HAP-1 (cell line): ENCODE results near the gene PRKCH.

Experiments
- DNase-seq, 2 experiments: peaks; one replicate each; pipeline ENCODE4 v3.0.0-alpha.2; 2016 to 2020; ENCODE audit warnings: low spot score in 2 of 2
- H3K27me3 ChIP-seq: fragments of 250-450 bp; sonication (Bioruptor Pico); 2 replicates; pipeline ENCODE4 v1.5.1; 2020; ENCODE audit warnings: low read depth, mild to moderate bottlenecking, moderate library complexity
- H3K36me3 ChIP-seq: fragments of 250-450 bp; sonication (Bioruptor Pico); replicated peaks from 2 replicates; pipeline ENCODE4 v1.5.1; 2020; ENCODE audit warnings: mild to moderate bottlenecking
- H3K4me1 ChIP-seq: fragments of 250-450 bp; sonication (Bioruptor Pico); 2 replicates; pipeline ENCODE4 v1.5.1; 2020; ENCODE audit warnings: mild to moderate bottlenecking
- H3K4me3 ChIP-seq: fragments of 250-450 bp; sonication (Bioruptor Pico); 2 replicates; pipeline ENCODE4 v1.5.1; 2020; ENCODE audit warnings: mild to moderate bottlenecking, moderate library complexity
- H3K9me3 ChIP-seq: fragments of 250-450 bp; sonication (Bioruptor Pico); 2 replicates; pipeline ENCODE4 v1.5.1; 2020; ENCODE audit warnings: mild to moderate bottlenecking, moderate library complexity
- in situ Hi-C: fragments of 300-500 bp; cut with MboI; formaldehyde crosslinking; loops from 3 replicates; pipeline ENCODE4 v1.14.3; 2020; ENCODE audit warnings: low sequenced_read_pairs, inconsistent platforms, mixed read lengths

PRKCH gene

DNA sequence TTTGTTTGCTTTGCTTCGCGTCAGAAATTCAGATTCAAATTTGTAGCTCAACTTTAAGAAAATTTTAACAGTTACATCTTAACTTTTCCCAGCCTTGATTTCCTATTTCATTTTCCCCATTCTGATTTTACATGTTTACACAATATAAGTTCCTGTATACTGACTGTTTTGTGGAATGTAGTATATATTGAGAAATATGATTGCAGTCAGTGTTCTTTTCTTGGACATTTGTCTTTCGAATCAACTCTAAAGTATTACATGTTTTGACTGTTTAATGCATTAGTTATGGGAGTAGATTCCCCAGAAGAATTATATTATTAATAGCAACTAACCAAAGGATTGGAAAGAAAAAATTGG lies 48.1 kb downstream of the PRKCH start:
- in situ Hi-C loops, result no loop called here

DNA sequence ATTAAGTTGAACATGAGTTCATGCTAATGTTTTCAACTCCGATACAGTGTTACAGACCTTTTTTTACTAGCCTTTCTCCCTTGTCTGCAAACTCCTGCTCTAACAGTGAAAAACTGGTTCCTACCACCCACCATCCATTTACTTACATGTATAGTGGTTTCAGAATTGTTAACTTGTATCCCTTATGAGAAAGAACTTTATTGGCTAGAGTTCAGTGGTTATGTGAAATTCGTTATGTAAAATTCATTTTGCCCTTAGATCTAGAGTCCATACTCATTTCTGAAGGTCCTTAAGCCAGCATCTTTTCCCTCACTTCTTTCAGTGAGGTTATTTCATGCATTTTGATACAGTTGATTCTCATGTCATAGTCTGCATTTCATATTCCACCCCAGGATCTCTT lies 51.0 kb downstream of the PRKCH start:
- no peaks in the 10 kb centered on the region for H3K36me3 ChIP-seq
- no peaks in the 10 kb centered on the region for H3K4me1 ChIP-seq
- H3K27me3 ChIP-seq, result no peaks in the 10 kb centered on the region
- no peaks in the 10 kb centered on the region for H3K9me3 ChIP-seq
- no peak overlapping the region for H3K4me3 ChIP-seq
- DNase-seq, result no peak
- in situ Hi-C loops, result no loop called here

More for the DNA sequence above, 48.1 kb downstream of the PRKCH start:
- H3K27me3 ChIP-seq, result no peaks in the 10 kb centered on the region
- no peaks in the 10 kb centered on the region for H3K9me3 ChIP-seq
- H3K36me3 ChIP-seq, result no peaks in the 10 kb centered on the region
- no peak for DNase-seq
- no peaks in the 10 kb centered on the region for H3K4me1 ChIP-seq
- no peak overlapping the region for H3K4me3 ChIP-seq

DNA sequence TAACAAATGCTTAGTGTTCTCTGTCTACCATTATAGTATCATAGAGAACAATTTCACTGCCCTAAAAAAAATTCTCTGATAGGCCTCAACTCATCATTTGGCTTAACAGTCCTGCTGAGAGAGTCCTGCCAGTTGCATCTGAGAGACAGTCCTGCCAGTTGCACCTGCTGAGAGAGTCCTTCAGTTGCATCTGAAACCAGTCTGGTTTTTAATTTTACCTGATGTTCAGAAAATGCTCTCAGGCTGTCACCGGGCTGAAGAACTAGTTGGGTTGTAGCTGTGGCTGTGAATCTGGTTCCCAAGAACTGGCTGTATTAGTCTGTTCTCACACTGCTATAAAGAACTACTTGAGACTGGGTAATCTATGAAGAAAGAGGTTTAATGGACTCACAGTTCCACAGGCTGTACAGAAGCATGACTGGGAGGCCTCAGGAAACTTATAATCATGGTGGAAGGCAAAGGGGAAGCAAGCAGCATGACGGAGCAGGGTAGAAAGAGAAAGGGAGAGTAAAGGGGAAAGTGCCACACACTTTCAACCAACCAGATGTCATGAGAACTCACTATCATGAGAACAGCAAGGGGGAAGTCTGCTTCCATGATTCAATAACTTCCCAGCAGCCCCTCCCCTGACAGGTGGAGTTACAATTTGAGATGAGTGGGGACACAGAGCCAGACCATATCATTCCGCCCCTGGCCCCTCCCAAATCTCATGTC lies 51.6 kb downstream of the PRKCH start:
- Histone ChIP-seq H3K4me3 (no peak overlapping the region), H3K9me3 (no peaks in the 10 kb centered on the region), H3K27me3 (no peaks in the 10 kb centered on the region), H3K4me1 (no peaks in the 10 kb centered on the region), H3K36me3 (no peaks in the 10 kb centered on the region)
- DNase-seq, result no peak
- in situ Hi-C loops, result no loop called here

DNA sequence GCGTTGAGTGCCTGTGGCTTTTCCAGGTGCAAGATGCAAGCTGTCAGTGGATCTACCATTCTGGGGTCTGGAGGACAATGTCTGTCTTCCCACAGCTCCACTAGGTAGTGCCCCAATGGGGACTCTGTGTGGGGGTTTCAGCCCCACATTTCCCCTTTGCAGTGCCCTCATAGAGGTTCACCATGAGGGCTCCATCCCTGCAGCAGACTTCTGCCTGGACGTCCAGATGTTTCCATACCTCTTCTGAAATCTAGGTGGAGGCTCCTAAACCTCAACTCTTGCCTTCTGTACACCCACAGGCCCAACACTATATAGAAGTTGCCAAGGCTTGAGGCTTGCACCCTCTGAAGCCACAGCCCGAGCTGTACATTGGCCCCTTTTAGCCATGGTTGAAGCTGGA lies 52.9 kb downstream of the PRKCH start:
- no peaks in the 10 kb centered on the region for H3K27me3 ChIP-seq
- no peaks in the 10 kb centered on the region for H3K36me3 ChIP-seq
- H3K9me3 ChIP-seq, result no peaks in the 10 kb centered on the region
- no peak for DNase-seq
- no peaks in the 10 kb centered on the region for H3K4me1 ChIP-seq
- H3K4me3 ChIP-seq, result no peak overlapping the region
- in situ Hi-C loops, result no loop called here

DNA sequence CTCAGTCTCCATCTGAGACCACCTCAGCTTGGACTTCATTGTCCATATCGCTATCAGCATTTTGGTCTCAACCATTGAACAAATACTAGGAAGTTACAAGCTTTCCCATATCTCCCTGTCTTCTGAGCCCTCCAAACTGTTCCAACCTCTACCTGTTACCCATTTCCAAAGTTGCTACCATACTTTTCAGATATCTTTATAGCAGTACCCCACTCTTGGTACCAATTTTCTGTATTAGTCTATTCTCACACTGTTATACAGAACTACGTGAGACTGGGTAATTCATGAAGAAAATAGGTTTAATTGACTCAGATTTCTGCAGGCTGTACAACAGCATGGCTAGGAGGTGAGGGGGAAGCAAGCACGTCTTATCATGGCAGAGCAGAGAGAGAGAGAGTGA lies 53.8 kb downstream of the PRKCH start:
- no peak for DNase-seq
- H3K27me3 ChIP-seq, result no peaks in the 10 kb centered on the region
- H3K36me3 ChIP-seq, result no peaks in the 10 kb centered on the region
- H3K9me3 ChIP-seq, result no peaks in the 10 kb centered on the region
- no peak overlapping the region for H3K4me3 ChIP-seq
- no peaks in the 10 kb centered on the region for H3K4me1 ChIP-seq
- in situ Hi-C loops, result no loop called here

DNA sequence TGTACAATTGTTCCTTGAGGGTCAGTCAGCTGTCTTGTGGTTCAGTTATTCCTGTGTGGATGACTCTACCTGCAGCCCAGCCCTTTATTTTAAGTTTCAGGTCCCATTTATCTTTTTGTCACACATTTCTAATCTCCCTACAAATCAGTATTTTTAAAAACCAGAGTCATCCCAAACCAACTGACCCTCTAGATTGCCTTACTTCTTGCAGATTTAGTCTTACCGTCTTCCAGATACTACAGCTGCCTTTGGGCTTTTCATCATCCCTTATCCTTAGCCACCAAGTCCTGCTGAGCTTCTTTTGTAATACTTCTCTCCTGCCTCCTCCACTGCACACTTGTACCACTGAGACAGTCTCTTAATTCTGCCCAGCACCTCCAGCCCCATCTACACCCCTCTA lies 54.9 kb downstream of the PRKCH start:
- Histone ChIP-seq H3K27me3 (no peaks in the 10 kb centered on the region), H3K9me3 (no peaks in the 10 kb centered on the region), H3K36me3 (no peaks in the 10 kb centered on the region), H3K4me1 (no peaks in the 10 kb centered on the region), H3K4me3 (no peak overlapping the region)
- DNase-seq, result no peak
- in situ Hi-C loops, result no loop called here

DNA sequence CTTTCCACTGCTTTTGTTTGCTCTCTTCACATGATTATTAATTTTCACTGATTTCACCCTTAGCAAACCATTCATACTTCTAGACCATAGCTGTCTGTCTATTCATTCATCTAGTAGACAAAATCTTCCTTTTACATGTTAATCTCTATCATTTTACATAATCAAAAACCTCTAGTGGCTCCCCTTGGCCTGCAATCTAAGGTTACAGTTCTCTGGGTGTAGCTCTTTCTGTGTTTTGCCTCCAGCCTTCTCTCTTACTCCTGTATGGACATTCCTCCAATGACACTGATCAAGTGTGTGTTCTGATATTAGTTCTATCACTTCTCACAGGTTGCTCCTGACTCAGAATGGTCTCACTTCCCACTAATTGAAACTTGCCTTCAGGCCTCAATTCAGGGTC lies 56.4 kb downstream of the PRKCH start:
- H3K4me1 ChIP-seq, result no peaks in the 10 kb centered on the region
- H3K4me3 ChIP-seq, result no peak overlapping the region
- in situ Hi-C loops, result no loop called here
- H3K9me3 ChIP-seq, result no peaks in the 10 kb centered on the region
- H3K27me3 ChIP-seq, result no peaks in the 10 kb centered on the region
- no peak for DNase-seq
- H3K36me3 ChIP-seq, result no peaks in the 10 kb centered on the region

DNA sequence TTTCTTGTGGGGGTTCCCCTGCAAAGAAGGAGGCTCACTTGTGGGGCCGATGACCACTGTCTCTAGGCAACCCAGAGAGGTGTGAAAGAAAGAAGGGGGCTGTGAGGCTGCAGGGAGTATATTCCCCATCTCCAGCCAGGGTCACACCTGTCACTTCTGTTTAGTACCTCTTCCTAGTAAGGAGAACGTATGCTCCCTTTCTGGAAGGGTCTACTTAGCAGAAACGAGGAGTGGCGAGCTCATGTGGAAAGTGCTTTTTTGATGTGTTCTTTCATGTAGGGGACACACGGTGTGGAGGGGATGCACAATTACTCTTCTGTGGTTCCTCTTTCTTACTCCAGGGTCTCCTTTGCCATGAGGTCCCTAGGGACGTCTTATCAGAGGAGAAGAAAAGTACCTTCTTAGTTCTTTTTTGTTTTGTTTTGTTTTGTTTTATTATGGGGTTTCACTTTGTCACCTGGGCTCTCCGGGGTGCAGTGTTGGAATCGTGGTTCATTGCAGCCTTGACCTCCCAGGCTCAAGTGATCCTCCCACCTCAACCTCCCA lies 58.3 kb downstream of the PRKCH start:
- DNase-seq, result no peak
- Histone ChIP-seq H3K36me3 (no peaks in the 10 kb centered on the region), H3K27me3 (no peaks in the 10 kb centered on the region), H3K9me3 (no peaks in the 10 kb centered on the region), H3K4me1 (no peaks in the 10 kb centered on the region), H3K4me3 (no peak overlapping the region)
- in situ Hi-C loops, result no loop called here

DNA sequence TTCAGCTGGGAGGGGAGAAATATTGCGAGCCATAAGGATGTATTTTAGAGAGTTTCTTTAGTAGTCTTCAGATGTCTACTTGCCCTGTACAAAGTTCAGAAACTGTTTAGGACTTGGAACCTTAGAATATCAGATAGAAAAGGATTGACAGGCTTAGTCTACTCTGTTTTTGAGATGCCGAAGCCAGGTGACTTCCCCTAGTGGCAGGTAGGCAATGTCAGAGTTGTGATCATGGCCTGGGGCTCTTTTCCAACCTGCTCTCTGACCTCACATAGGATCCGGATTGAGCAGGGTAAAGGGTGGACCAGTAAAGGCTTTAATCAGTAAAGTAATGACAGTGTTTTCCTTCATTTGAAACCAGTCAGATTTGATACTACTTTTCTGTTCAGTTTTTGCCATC lies 59.6 kb downstream of the PRKCH start:
- no peaks in the 10 kb centered on the region for H3K27me3 ChIP-seq
- no peaks in the 10 kb centered on the region for H3K9me3 ChIP-seq
- H3K4me1 ChIP-seq, result no peaks in the 10 kb centered on the region
- H3K4me3 ChIP-seq, result no peak overlapping the region
- H3K36me3 ChIP-seq, result no peaks in the 10 kb centered on the region
- no peak for DNase-seq
- in situ Hi-C loops, result no loop called here

DNA sequence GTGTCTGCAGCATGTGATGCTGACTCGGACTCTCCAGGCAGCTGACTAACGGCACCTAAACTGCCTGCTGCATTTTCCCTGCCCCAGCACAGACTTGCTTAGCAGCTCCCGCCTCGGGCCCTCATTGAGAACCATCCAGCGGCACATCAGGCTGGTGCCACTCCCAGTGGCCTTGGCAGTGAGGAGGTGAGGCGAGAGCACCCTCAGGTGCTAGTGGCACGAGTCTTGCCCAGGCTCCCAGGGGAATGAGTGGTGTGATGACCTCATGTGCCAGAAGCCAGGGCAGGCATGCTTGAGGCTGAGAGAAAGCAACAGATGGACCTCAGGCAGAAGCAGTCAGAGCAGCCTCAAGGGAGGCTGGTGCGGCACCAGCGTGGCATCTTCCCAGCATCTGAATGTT lies 60.2 kb downstream of the PRKCH start:
- in situ Hi-C loops, result no loop called here
- H3K4me1 ChIP-seq, result no peaks in the 10 kb centered on the region
- no peak overlapping the region for H3K4me3 ChIP-seq
- no peak for DNase-seq
- no peaks in the 10 kb centered on the region for H3K9me3 ChIP-seq
- H3K27me3 ChIP-seq, result no peaks in the 10 kb centered on the region
- H3K36me3 ChIP-seq, result no peaks in the 10 kb centered on the region

DNA sequence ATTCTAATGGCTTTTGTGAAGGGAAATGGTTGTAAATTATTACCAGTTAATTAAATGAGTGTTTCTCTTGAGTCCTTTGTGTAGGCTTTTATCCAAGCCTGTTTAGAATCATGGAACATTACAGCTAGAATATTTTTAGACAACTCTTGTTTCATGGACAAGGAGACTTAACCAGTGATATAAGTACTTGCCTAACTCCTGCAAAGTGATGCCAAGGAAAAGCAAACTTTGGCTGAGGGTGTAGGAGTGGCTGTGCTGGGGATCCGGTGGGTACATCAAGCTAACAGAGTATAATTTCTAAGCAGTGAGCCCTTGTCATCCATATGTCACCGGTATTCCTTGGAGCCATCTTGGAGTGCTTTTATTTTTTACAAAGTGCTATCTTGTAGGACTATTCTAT lies 61.5 kb downstream of the PRKCH start:
- in situ Hi-C loops, result no loop called here
- Histone ChIP-seq H3K4me3 (no peak overlapping the region), H3K27me3 (0 out of 2 replicates have a peak, but pooled peaks cover 3% of the 10 kb centered on the region), H3K9me3 (no peaks in the 10 kb centered on the region), H3K36me3 (no peaks in the 10 kb centered on the region), H3K4me1 (no peaks in the 10 kb centered on the region)
- no peak for DNase-seq

DNA sequence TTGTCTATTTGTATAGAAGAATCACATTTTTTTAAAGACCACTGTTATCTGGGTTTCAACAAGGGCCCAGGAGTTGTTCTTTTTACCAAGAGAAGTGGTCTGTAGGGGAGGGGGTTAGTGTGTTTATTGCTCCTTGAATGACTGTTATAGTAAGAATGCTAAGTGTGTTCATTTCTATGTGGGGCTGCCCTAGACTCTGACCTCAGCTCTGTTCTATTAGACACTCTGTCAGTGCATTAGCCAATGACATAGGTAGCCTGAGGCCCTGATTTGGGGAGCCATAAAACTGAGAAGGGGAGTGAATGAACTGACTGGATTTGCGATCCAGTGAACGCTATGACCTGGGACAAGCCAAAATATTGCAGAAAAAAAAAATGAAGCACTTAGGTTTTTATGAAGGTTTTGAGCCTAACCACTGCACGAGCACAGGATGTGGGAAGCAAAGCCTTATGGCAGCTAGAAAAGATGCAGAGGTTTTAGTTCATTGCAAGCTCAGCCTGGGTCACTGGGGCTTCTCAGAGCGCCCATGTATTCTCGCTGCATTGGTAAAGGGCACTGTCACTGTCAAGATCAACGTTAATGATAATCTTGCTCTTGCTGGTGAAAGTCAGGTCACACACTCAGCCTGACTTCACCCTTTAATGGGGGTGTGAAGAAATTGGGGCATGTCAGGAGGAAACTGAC lies 63.8 kb downstream of the PRKCH start:
- peaks cover 3% of the 10 kb centered on the region; the same call in 1 of the 2 replicates for H3K27me3 ChIP-seq
- H3K4me1 ChIP-seq, result no peaks in the 10 kb centered on the region
- no peaks in the 10 kb centered on the region for H3K36me3 ChIP-seq
- no peak for DNase-seq
- H3K9me3 ChIP-seq, result no peaks in the 10 kb centered on the region
- H3K4me3 ChIP-seq, result no peak overlapping the region
- in situ Hi-C loops, result no loop called here

DNA sequence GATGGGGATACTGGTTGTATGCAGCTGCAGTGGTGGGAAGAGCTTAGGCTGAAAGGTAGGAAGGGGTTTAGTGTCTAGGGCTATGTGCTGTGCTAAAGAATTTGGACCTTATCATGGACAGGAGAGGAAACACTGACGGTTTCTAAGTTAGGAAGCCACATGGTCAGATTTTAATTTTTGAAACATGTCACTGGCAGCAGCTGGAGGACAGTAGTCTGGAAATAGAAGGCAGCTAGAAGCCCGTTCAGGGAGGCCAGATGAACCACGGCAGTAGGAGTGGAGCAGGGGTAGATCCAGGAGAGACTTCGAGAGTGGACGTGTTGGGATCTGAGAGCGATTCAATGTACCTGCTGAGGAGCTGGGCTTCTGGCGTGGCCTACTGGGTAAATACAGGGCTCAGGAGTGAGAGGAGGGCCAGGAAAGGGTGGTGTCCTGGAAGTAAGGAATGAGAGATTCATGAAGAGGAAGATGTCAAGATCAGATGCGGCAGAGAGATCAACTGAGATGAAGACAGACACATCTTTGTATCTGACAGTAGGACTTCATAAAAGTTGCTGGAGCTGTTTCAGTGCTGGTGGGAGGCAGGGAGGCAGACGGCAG lies 64.9 kb downstream of the PRKCH start:
- in situ Hi-C loops, result no loop called here
- Histone ChIP-seq H3K36me3 (no peaks in the 10 kb centered on the region), H3K4me3 (no peak overlapping the region), H3K9me3 (no peaks in the 10 kb centered on the region), H3K4me1 (no peaks in the 10 kb centered on the region), H3K27me3 (peaks cover 3% of the 10 kb centered on the region; the same call in 1 of the 2 replicates)
- no peak for DNase-seq

DNA sequence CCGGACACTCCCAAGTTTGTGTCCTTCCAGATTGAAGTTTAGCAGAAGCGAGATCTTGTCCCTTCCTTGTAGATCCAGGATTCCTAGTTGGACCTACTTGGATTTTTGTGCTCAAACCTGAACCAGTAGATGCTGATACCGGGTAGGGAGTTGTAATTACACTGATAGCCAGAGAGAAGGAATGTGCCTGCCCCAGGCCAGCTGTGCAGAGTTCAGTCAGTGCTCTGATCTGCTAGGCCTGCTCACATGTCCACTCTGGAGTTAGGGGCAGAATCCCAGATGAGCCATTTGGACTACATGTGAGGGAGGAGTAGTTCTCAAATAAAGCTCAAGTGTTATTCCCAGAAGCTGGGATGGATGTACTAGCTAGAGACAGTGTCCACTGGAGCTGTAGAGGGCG lies 65.7 kb downstream of the PRKCH start:
- Histone ChIP-seq H3K4me3 (no peak overlapping the region), H3K9me3 (no peaks in the 10 kb centered on the region), H3K36me3 (no peaks in the 10 kb centered on the region), H3K4me1 (no peaks in the 10 kb centered on the region), H3K27me3 (peaks cover 3% of the 10 kb centered on the region; the same call in 1 of the 2 replicates)
- no peak for DNase-seq
- in situ Hi-C loops, result no loop called here
